M059J (cell line): ENCODE measurements around the gene ST6GALNAC2. TPM values are rescaled to one million over a fixed set of nuclear protein-coding genes. Genes with fewer than 3 reads are reported as not detected.
"Not testable (repeated sequence)": the region's sequence is repeated elsewhere in the genome, so short reads cannot be mapped to it uniquely, and the experiment has no call there.

Source experiments
- DNase-seq: peaks from one replicate; pipeline ENCODE4 v3.0.0-alpha.2; 2012; ENCODE audit warnings: low read depth
- total RNA-seq: library from RNA; depleted of rRNA; stranded (reverse); fragments of >200 nt; shearing (Covaris generic); gene quantifications from 2 replicates; pipeline ENCODE4 v1.2.3, GENCODE V29; 2014

The ST6GALNAC2 gene
- total RNA-seq, 1 experiment from 2014 or later, result 2.1 TPM

DNA sequence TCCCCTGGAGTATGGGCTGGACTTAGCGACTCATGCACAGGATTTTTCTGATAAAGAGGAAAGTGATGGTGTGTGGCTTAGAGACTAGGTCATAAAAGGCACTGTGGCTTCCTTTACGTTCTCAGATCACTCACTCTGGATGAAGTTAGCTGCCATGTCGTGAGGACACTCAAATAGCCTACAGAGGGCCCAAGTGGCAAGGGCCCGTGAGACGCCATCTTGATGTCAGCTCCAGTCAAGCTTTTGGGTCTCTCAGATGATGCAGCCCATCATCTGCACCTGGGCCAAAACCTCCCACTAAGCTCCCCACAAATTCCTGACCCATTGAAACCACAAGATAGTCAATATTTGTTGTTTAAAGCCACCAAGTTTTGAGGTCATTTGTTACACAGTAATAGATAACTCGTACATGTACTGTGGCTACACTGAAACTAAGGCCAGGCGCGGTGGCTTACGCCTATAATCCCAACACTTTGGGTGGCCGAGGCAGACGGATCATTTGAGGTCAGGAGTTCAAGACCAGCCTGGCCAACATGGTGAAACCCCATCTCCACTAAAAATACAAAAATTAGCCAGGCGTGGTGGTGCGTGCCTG, 14.7 kb downstream of the ST6GALNAC2 start:
- no peak for DNase-seq

DNA sequence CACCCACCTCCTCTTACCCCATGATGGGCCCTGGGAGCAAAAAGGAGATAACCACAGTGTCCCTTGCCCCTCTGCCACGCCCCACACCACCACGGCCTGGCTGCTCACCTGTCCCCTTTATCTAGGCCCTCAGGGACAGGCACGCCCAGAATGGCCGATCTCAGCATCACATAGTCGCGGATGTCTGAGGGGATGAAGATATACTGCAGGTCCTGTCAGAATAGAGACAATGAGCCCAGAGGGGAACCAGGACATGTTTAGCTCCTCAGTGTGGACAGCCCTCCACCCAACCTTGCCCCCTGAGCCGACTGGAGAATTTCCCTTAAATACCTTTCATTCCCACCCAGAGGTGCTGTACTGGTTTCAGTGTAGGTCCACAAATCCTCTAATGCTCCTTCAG, 15.2 kb downstream of the ST6GALNAC2 start:
- DNase-seq, result no peak

DNA sequence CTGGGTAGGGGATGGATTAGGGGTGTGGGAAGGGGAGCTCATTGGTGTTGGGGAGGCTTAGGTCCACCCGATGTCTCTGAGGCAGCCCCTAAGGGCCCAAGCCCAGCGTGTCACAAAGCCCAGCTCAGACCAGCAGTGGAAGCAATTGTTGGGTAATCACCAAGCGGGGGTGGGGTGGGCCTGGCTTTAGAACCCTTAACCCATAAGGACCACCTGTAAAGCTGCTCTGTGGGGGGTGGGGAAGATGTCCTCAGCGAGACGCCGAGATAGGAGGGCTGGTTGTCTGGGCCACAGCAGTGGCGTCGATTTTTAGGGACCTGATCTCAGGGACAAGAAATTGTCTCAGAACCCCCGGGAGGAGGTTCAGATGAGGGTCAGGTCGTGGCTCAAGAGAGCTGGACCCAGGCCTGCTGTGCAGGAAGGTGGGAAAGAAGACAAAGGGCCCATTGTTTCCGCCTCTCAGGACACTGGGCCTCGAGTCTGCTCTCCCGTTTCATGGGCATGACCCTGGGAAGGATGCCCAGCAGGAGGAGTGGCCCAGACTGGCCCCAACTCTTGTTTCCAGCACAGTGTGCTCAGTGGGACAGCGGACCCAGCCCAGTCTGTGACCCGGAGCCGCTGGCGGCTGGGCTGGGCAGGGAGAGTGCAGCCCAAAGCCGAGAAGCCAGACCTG, 15.9 kb downstream of the ST6GALNAC2 start:
- DNase-seq, result peak; percentile 46

DNA sequence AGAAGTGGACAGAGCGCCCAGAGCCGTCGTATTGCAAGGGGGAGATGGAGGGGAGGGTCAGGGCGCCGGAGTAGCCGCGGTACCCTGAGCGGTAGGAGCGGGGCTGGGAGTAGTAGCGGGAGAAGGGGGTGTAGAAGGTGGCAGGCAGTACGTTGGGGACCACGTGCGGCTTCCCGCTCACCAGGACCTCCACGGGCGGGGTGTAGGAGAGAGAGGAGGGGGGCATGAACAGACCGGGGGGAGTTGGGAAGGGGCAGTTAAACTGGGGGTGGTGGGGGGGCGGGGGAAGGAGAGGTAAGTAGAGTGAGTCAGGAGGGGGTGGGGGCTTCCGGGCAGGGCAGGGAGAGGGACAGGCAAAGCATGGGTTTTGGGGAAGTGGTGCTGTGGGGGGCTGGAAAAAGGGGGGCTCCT, 16.8 kb downstream of the ST6GALNAC2 start:
- no peak for DNase-seq

DNA sequence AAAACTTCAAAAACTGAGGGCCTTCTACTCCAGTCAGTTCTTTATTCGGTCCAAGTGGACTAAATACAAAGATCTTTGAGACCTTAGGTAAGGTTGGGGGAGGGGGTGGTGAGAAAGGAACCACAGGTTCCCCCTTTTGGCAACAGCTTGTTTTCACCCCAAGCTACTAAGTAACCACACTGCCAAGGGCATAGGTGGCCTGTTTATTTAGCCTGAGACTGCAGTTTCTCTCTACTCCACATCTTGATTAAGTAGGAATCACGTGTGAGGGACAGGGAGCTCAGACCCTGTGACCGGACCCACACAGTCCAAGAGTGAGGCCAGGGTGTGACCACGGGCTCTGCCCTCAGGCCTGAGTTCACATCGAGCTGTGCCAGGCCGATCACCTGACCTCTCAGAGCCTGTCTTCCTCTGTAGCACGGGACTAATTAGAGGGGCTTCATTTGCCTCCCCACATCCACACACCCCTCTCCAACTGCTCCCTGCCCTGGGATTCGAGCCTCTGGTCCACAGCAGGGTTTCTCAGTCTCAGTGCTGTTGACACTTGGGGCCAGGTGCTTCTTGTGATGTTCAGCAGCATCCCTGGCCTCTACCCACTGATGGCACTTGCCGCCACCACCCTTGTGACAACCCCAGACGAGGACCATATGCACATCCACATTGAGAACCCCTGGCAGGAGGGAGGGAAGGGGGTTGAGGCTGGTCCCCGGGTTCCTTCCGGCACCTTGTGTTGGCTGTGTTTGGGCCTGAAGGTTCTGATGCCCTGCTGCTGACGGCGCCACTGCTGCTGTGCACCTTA, 17.8 kb downstream of the ST6GALNAC2 start:
- peak; percentile 46 for DNase-seq

DNA sequence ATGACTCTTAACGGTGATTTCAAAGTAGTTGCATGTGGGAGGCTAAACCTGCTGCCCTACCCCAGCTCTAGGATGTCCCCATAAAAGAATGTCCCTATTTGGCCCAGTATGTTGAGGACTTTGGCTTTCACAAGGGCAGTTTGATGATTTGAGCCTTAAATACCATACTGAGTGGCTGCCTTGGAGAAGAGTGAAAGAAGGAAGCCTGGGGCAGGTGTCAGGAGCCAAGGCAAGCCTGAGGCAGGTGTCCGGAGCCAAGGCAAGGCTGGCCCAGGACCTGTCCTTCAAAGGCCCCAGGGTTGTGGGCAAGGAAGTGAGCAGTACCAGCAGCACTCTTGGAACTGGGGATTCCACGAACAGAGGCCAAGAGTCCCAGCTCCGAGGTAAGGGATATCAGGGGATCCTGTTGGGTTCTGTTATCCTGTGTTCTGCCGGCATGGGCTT, 18.6 kb downstream of the ST6GALNAC2 start:
- no peak for DNase-seq

DNA sequence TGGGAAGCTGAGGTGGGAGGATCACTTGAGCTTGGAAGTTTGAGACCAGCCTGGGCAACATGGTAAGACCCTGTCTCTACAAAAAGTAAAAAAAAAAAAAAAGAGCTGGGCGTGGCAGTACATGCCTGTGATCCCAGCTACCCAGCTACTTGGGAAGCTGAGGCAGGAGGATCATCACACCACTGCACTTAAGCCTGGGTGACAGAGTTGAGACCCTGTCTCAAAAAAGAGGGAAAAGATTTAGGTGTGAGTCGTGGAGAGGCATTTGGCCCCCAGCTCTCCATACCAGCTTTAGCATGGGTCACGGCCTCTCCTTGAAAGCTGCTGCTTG, 19.1 kb downstream of the ST6GALNAC2 start:
- no peak for DNase-seq

DNA sequence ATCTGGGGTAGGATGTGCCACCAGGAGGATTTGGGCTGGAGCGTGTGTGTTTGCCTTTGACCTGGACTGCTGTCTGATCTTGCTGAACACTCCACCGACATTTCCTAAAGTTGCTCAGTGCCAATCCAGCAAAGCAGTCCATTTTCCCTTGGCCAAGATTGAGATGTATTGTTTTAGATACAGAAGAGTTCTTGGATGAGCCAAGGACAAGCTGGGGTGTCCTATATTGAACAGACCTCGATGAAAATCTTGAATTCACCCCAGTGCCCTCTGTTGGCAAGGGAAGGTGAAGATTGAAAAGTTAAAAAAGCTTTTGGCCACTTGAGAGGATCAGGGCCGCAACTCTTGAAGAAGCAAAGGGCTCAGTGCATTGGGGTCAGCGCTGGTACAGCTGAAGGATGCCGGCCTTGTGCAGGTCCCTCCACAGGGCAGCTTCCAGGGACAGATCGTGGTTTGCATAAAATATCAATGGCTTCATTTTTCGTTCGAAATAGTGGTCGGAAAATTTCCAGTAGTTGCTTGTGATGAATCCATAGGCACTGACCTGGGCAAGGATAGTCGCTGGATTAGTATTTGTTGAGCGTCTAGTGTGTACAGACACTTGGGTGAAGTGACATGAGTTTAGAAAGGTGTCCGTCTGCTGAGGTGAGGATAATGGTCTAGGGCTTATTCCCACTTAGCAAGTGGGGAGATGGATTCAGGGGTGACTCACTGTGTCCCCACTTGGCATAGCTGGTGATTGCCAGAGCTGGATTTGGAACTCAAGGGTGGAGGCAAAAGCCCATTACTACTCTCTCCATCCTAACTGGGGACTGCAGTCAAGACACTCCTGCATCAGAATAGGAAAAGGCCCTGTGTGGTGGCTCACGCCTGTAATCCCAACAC, 19.7 kb downstream of the ST6GALNAC2 start:
- DNase-seq, result no peak

DNA sequence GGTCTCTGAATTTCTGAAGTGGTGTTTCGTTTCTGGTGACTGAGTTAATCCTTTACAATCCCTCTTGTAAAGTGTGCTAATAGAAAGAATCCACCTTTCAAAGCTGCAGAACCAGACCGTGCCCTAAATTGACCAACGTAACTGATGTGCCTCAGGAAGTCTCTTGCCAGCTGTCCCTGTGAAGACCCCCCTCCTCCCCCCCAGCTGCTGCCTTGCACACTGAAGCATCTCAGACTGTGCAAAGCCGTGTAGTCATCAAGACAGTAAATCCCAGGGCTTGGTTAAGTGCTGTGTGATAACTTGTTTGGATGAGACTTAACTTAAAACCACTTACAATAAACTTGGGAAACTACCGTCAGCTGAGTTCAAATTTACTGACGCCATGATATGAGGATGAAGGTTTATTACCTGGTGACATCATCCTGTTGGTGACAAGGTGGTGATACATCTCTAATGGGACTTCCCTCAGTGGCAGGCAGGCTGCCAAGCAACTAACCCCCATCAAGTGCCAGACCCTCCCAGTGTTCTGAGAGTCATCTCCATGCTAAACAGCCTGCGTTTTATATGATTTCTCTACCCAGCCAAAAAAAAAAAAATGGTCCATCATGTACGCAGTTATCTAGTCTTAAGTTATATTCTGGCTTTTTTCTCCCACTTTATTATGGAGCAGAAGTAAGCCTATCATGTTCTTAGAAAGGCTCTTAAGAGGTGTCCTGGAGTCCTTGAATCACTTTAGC, 20.5 kb downstream of the ST6GALNAC2 start:
- DNase-seq, result peak; percentile 77

DNA sequence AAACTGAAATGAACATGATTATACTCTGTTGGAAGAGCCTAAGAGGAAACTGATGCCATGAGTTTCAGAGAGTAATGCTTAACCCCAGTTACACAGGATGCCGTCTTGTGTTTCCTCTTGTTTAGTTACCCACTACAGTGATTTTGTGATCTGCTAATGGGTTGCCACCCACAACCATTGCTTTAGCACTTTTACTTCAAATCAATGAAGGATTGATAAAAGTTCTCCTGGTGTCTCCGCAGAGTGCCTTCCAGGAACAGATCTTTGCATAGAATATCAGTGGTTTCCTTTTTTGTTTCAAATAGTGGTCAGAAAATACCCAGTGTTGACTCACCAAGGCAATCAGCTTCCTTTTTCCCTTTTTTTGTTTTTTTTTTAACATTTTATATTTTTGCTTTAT, 22.3 kb downstream of the ST6GALNAC2 start:
- not testable (repeated sequence) for DNase-seq

DNA sequence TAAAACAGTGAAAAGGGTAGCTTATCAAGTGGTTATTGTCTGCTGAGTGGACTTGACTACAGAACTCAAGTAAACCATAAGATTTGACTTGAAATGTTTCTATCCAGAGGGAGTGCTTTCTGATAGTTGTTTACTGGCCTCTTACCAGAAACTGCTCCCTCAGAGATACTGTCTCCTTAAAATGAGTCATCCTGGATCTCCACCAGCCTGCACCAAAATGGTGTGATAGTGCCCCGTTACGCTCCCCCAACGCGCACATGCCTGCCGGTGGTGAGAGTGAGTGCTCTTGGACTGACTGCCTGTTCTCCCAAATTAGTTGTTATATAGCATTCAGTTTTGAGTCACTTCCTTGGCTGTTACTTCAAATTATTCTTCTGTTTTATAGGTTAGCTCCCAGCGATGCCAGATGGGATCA, 22.9 kb downstream of the ST6GALNAC2 start:
- peak; percentile 95 for DNase-seq

DNA sequence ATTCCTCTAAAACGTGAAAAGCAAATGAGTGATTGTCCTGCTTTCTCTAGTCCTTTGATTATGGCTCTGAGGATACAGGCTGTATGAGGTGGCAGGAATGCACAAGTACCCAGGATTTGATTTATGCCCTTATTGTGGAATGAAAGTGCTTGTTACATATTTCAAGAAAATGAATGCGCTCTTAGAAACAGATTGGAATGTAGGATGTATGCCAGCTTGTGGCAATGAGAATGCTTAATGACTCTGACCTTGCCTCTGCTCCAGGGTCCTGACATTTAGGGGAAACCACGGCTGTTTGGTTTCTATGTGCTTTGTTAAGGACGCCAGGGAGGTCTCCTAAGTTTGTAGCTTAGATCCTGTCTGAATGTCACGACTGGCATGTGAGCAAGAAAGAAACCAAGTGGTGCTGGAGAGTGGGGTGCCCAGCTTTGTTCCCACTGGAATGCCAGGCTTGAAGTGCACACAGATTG, 23.8 kb downstream of the ST6GALNAC2 start:
- peak; percentile 83 for DNase-seq

DNA sequence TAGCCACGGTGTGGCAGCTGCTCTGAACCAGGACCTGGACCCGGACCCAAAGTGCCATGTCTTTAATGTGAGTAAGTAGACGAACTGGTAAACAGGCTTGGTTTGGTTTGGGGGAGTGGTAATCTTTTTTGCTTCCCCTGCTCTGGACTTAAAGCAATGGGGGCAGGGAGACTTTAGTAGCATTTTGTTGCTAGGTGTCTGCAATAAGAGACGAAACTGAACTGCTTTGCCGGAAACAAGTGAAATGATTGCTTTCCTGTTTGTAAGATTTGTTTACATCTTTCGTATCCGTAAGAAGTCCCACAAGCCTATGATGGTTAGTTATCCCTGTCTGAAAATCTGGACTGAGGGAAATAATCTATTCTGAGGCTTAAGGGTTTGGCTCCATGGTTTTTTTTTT, 24.3 kb downstream of the ST6GALNAC2 start:
- peak; percentile 75 for DNase-seq

DNA sequence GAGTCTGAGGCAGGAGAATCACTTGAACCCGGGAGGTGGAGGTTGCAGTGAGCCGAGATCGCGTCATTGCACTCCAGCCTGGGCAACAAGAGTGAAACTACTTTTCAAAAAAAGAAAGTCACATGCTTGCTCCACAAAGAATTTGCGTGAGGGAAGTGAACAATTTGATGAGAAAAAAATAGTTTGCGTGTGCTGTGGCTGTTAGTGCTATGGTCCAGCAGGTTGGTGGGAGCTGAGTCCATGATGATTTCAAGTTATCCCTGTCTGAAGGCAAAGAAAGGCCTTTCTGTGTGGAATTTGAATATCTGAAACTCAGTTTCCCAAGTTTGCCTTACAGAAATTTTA, 24.8 kb downstream of the ST6GALNAC2 start:
- no peak for DNase-seq

DNA sequence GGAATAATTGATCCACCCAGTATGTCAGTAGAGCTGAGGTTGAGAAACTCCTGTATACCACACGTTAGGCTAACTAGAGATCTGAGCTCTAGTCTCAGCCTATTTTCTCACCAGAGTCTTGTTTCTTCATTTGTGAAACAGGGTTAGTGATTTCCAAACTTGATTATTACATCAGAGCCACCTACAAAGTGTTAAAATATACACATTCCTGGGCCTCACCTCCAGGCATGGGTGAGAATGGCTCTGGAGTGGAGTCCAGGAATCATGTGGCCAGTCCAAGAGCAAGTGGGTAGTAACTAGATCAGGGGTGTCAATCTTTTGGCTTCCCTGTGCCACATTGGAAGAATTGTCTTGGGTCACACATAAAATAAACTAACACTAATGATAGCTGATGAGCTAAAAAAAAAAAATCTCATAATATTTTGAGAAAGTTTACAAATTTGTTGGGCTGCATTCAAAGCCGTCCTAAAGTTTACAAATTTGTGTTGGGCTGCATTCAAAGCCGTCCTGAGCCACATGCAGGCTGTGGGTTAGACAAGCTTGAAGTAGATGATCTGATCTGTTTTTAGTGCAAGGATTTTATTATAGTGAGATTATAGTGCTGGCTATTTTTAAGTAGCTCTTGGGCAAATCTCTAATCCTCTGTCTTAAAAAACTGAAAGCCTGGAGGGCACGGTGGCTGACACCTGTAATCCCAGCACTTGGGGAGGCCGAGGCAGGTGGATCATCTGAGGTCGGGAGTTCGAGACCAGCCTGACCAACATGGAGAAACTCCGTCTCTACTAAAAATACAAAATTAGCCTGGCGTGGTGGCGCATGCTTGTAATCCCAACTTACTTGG, 25.4 kb downstream of the ST6GALNAC2 start:
- DNase-seq, result no peak

DNA sequence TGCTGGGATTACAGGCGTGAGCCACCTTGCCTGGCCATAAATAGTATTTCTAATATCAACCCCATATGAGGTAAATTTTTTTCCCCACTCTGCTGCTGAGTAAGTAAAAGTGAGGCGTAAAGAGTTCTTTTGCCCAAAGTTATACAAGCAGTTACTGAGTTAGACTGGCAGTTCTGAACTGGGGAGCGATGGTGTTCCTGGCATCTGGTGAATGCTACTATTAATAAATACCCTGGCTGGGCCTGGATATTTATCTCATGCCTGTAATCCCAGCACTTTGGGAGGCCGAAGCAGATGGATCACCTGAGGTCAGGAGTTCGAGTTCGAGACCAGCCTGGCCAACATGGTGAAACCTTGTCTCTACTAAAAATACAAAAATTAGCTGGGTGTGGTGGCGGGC, 26.2 kb downstream of the ST6GALNAC2 start:
- not testable (repeated sequence) for DNase-seq

DNA sequence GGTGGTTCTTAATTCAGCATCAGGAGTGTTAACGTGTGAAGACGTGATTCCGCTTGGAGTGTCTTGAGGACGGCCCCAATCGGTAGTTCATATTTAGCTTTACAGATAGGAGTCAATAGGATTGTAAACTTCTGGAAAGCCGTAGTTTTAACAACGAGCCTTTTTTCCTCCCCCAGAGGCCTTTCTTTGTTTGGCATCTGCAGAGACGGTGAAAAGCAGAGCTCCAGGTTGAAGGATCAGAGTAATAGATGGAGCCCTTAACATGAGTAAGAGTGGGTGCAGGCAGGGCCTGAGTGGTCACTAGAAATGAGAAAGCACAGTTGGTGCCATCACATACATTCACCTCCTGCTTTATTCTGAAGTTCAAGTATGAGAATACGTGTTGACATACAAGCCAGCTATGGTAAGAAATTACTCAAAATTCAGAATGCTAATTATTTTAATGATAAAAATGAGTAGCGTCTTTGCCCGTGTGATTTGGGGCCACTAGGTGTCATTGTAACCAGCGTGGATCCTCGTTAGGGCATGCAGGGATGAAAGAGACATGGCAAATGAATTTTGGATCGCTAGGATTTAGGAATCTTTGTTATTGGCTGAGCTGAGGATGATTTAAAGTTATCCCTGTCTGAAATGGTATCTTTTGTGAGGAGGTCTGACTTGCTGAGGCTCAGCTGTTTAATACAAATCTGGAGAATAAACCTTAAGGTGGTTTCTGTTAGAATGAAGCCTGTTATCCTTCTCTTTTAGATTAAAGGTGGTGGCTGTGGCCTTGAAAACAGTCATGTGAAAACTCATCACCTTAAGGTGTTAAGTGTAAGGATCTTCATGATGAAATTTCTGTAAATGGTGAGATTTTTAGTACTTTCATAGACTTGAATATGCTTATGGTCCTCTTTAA, 27.2 kb downstream of the ST6GALNAC2 start:
- DNase-seq, result peak; percentile 44

DNA sequence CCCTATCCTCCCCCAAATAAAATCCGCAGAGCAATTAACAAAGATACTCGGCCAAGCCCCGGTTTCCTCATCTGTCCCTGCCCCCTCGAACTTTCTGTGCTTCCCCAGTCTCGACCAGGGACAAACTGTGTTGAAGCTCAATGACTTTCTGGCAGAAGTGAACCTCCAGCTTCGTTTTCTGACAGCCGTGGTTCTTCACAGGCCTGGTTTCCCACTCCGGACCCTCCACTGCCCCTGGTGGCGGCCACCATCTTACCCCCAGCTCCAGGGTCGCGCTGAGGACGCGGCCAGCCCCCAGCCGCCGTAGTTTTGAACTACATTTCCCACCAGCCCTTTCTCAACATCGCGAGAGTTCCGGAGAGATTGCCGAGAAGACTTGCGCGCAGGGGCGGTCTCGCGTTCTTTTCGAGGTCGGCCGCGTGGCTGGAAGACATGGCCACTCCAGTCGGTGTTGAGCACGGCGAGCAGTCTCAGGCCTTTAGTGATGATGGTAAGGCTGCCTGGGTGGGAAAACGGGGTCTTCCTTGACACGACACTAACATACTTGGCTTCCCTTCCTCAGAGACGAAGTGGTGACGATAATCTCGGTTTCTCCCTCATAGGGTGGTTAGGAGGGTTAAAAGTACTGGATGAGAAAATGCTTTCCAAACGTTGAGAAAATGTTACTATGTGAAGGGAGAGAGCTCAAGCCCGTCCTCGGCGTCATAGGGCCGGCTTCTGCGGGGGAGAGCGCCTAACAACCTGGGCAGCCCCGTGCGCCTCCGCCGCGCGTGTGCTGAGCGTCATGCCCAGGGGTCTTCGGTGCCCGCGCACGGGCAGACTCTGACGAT, 28.1 kb downstream of the ST6GALNAC2 start:
- peak; percentile 93 for DNase-seq
